MCF 10A (cell line): Measurements from ENCODE around the gene SLC7A5. TPM values are rescaled to one million over a fixed set of nuclear protein-coding genes. Genes with fewer than 3 reads are reported as not detected.

Source experiments
- BruUV-seq: library from RNA; stranded (reverse); fragments of 400-500 nt; replicated peaks from 2 replicates; lab custom pipeline; 2021; lab: Mats Ljungman, UMichigan
- CTCF ChIA-PET: fragments of 300-600 bp; sonication (Branson Sonifier 250); formaldehyde crosslinking; extraction: SDS; loops from one replicate; lab custom pipeline; 2021; ENCODE audit warnings: antibody characterized with exemption, inconsistent platforms; lab: Yijun Ruan, JAX
- POLR2A ChIA-PET: fragments of 300-600, 350-650 bp; sonication (Branson Sonifier 250); formaldehyde crosslinking; extraction: SDS; loops from one replicate; lab custom pipeline; 2020; ENCODE audit warnings: antibody characterized with exemption, inconsistent platforms; lab: Yijun Ruan, JAX
- DNase-seq: peaks from one replicate; pipeline ENCODE4 v3.0.0-alpha.2; 2018; ENCODE audit not compliant: unreplicated experiment
- H3K27ac Mint-ChIP-seq: one replicate; pipeline ENCODE4 v1.8.0; 2022; ENCODE audit warnings: mild to moderate bottlenecking, low read depth, mixed read lengths; ENCODE audit not compliant: unreplicated experiment
- H3K27me3 Mint-ChIP-seq: one replicate; pipeline ENCODE4 v1.8.0; 2022; ENCODE audit warnings: mixed read lengths; ENCODE audit not compliant: insufficient read depth, unreplicated experiment
- H3K36me3 Mint-ChIP-seq: one replicate; pipeline ENCODE4 v1.8.0; 2022; ENCODE audit warnings: mild to moderate bottlenecking, moderate library complexity, mixed read lengths; ENCODE audit not compliant: insufficient read depth, unreplicated experiment
- H3K4me1 Mint-ChIP-seq: one replicate; pipeline ENCODE4 v1.8.0; 2022; ENCODE audit warnings: mixed read lengths; ENCODE audit not compliant: insufficient read depth, unreplicated experiment
- H3K4me3 Mint-ChIP-seq: one replicate; pipeline ENCODE4 v1.8.0; 2022; ENCODE audit warnings: mild to moderate bottlenecking, moderate library complexity, mixed read lengths; ENCODE audit not compliant: unreplicated experiment
- H3K9me3 Mint-ChIP-seq: one replicate; pipeline ENCODE4 v1.8.0; 2022; ENCODE audit warnings: mixed read lengths; ENCODE audit not compliant: unreplicated experiment
- CTCF ChIP-seq: fragments of 200-600 bp; IDR thresholded peaks from one replicate; pipeline ENCODE4 v1.8.0; 2022; ENCODE audit warnings: antibody characterized with exemption, mild to moderate bottlenecking; ENCODE audit not compliant: unreplicated experiment
- intact Hi-C: fragments of 100-400 bp; cut with micrococcal nuclease; formaldehyde crosslinking; loops from 2 replicates; pipeline ENCODE4 v1.14.1; 2022
- total RNA-seq: library from RNA; stranded (reverse); gene quantifications from 2 replicates; pipeline ENCODE4 v1.2.3, GENCODE V29; 2022

Gene SLC7A5
- total RNA-seq, 1 experiment from 2014 or later, result 1,007 TPM

- BruUV-seq, result no TSS peak
These were observed 19.8 kb downstream of the SLC7A5 start for GRCh38 chr16:87849419-87850008.

DNA sequence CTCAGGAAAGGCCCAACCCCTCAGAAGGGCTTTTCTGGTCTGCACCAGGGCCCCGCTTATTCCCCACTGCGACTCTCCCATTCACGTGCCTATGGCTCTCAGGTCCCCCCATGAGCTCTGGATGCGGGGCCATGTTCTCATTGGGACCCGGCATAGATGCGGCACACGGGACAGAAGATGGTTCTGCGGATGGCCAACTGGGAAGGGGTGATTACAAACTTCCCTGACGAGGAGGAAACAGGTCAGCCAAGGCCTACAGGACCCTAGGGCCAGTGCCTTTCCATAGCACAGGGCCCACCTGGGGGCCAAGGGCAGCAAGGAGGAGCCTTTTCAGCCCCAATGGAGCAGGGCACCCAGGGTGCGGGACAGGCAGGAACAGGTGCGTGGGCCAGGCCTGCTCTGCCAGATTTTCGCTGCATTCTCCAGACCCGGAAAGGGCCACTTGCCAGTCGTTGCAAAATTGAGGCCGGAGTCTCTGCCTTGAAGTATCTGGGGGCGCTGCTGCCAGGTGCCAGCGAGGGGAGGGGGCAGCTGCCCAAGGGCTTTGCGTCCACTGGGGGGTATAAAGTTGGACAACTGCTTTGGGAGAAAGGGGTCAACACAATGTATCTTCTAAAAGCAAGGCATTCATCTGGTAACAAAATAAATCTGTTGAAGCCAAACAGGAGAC is 20.5 kb downstream of the SLC7A5 start:
- Mint-ChIP-seq H3K4me3 (no peak overlapping the region), H3K36me3 (peaks cover 74% of the 10 kb centered on the region), H3K27me3 (no peaks in the 10 kb centered on the region), H3K27ac (no peak overlapping the region), H3K4me1 (peaks cover 19% of the 10 kb centered on the region), H3K9me3 (no peaks in the 10 kb centered on the region)
- ChIA-PET POLR2A (interaction anchor here (0.7 to 14.0 kb wide), 9 partner anchors 9 to 68 kb away, joined by 3 to 220 read pairs (median 6); partner anchors contain the start of gene SLC7A5), CTCF (interaction anchor here (0.7 to 3.8 kb wide), 17 partner anchors 10 to 1589 kb away, joined by 3 to 63 read pairs (median 5); no protein-coding TSS in a partner anchor)
- no TSS peak for BruUV-seq
- intact Hi-C loops, result no loop called here
- DNase-seq, result no peak
- TF ChIP-seq CTCF, result no peak

More at GRCh38 chr16:87849419-87850008, 19.8 kb downstream of the SLC7A5 start:
- TF ChIP-seq CTCF, result no peak
- Mint-ChIP-seq H3K27me3 (no peaks in the 10 kb centered on the region), H3K9me3 (no peaks in the 10 kb centered on the region), H3K4me3 (no peak overlapping the region), H3K27ac (no peak overlapping the region), H3K36me3 (peaks cover 72% of the 10 kb centered on the region), H3K4me1 (peaks cover 18% of the 10 kb centered on the region)
- DNase-seq, result no peak
- CTCF ChIA-PET, result interaction anchor here (0.7 to 3.8 kb wide), 26 partner anchors 9 to 1589 kb away, joined by 3 to 63 read pairs (median 5); partner anchors contain the start of gene SLC7A5
- intact Hi-C loops, result loop anchor here (1.0 to 5.0 kb wide), 3 partner anchors 22 to 72 kb away; no protein-coding TSS in a partner anchor
- POLR2A ChIA-PET, result interaction anchor here (0.8 to 14.0 kb wide), 12 partner anchors 10 to 84 kb away, joined by 3 to 220 read pairs (median 5); partner anchors contain the start of genes KLHDC4 and SLC7A5

DNA sequence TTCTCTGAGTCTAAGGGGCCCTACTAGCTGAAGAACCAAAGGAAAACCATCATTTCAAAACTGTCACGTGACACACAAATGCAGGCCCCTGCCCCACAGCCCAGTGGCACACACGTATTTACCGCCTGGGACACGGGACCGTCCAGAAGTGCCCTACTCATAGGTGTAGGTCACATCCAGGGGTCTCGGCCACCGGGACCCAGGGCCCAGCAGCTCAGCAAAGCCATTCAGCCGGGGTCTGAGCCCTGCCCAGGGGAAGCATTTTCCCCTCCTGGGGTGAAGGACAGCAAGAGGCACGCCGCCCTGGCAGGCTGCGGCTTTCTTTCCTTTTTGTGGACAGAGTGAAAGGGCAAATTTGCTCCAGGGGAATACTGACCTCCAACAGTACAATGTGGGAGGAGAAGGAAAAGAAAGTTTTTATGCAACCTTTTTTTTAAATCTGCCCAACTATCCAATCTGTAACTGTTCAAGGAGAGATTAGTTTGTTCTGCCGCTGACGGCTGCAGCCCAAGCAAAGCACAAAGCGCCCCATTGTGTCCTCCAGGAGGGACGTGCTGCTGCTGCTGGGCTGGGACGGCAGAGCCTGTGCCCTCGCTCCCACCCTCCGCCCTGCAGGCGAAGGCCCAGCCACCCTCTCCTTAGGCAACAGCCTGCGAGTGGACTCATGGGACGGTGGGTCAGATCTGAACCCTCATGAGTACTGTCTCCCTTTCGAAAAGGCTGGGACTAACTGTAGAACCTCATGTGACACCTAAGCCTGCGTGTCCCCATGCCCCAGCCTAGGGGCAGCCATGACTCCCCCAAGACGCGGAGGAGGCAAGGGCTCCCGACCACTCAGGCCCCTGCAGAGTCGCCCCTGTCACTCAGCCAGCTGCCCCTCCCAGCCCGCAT is 21.3 kb downstream of the SLC7A5 start:
- no peaks in the 10 kb centered on the region for H3K27me3 Mint-ChIP-seq
- BruUV-seq, result no TSS peak
- CTCF ChIA-PET, result interaction anchor here (0.6 to 3.8 kb wide), 5 partner anchors 11 to 453 kb away, joined by 3 to 63 read pairs (median 19); no protein-coding TSS in a partner anchor
- H3K36me3 Mint-ChIP-seq, result peaks cover 74% of the 10 kb centered on the region
- no peaks in the 10 kb centered on the region for H3K9me3 Mint-ChIP-seq
- intact Hi-C loops, result no loop called here
- no peak overlapping the region for H3K4me3 Mint-ChIP-seq
- no peak for DNase-seq
- no peak for TF ChIP-seq CTCF
- H3K27ac Mint-ChIP-seq, result no peak overlapping the region
- H3K4me1 Mint-ChIP-seq, result peaks cover 22% of the 10 kb centered on the region
- POLR2A ChIA-PET, result interaction anchor here (0.6 to 2.8 kb wide), 8 partner anchors 12 to 82 kb away, joined by 3 to 15 read pairs (median 4); partner anchors contain the start of gene KLHDC4
